Fibroblast of lung (primary cell): ENCODE results near the gene E2F6. TPM values are rescaled to one million over a fixed set of nuclear protein-coding genes. Genes with fewer than 3 reads are reported as not detected.
A peak's percentile ranks its signal among the peaks of the same experiment; 100 is the strongest.

ENCODE experiments used
- DNase-seq, 2 donors: peaks; one replicate each; pipeline versions ENCODE4 v3.0.0 to v3.0.0-alpha.2; 2010; ENCODE audit warnings: low read depth in 2 of 2
- H2AFZ ChIP-seq: 2 replicates; pipeline ENCODE4 v1.5.1; 2012; ENCODE audit warnings: low read length, control low read depth, inconsistent platforms
- H3K27ac ChIP-seq: 2 replicates; pipeline ENCODE4 v1.5.1; 2011; ENCODE audit warnings: low read length, control low read depth; ENCODE audit not compliant: insufficient read depth
- H3K27me3 ChIP-seq: 2 replicates; pipeline ENCODE4 v1.5.1; 2011; ENCODE audit warnings: mild to moderate bottlenecking, low read length; ENCODE audit not compliant: control insufficient read depth, insufficient read depth
- H3K36me3 ChIP-seq: 2 replicates; pipeline ENCODE4 v1.5.1; 2011; ENCODE audit warnings: low read length; ENCODE audit not compliant: control insufficient read depth, insufficient read depth
- H3K4me1 ChIP-seq: 2 replicates; pipeline ENCODE4 v1.5.1; 2011; ENCODE audit warnings: low read length; ENCODE audit not compliant: control insufficient read depth, insufficient read depth; ENCODE audit errors: extremely low read depth
- H3K4me2 ChIP-seq: 2 replicates; pipeline ENCODE4 v1.5.1; 2011; ENCODE audit warnings: low read length, control low read depth; ENCODE audit not compliant: insufficient read depth; ENCODE audit errors: extremely low read depth
- H3K4me3 ChIP-seq, 4 experiments: fragments of 200-600 bp in 1 of 4; sonication (generic) in 1 of 4; replicated peaks in 1 of 4; 2 replicates each; pipeline ENCODE4 v1.5.1; 2011 to 2016; ENCODE audit warnings: low read length in 4 of 4, low read depth in 3 of 4, mild to moderate bottlenecking in 3 of 4, control low read depth in 2 of 4, inconsistent platforms in 1 of 4, mixed read lengths in 1 of 4; ENCODE audit not compliant: insufficient read depth in 1 of 4; ENCODE audit errors: control extremely low read depth in 1 of 4
- H3K79me2 ChIP-seq: 2 replicates; pipeline ENCODE4 v1.5.1; 2012; ENCODE audit warnings: mild to moderate bottlenecking, low read length, inconsistent platforms; ENCODE audit not compliant: control insufficient read depth, insufficient read depth
- H3K9ac ChIP-seq: 2 replicates; pipeline ENCODE4 v1.5.1; 2011; ENCODE audit warnings: mild to moderate bottlenecking, low read length, control low read depth; ENCODE audit not compliant: insufficient read depth
- H3K9me3 ChIP-seq: 2 replicates; pipeline ENCODE4 v1.5.1; 2012; ENCODE audit warnings: low read depth, low read length; ENCODE audit not compliant: control insufficient read depth, insufficient read depth
- H4K20me1 ChIP-seq: 2 replicates; pipeline ENCODE4 v1.5.1; 2011; ENCODE audit warnings: low read length; ENCODE audit not compliant: control insufficient read depth, insufficient read depth; ENCODE audit errors: extremely low read depth
- EZH2 ChIP-seq: IDR thresholded peaks from 2 replicates; pipeline ENCODE4 v1.5.1; 2012; ENCODE audit warnings: low read length, control low read depth, mild to moderate bottlenecking; ENCODE audit errors: missing control alignments
- polyA plus RNA-seq, 2 donors: library from polyadenylated mRNA; depleted of rRNA in 1 of 2; stranded (reverse) in 1 of 2; unstranded in 1 of 2; fragments of >200 nt; gene quantifications; 2 replicates each; pipeline ENCODE4 v1.2.1, GENCODE V29; 2011 to 2012; ENCODE audit warnings: missing spikeins in 1 of 2
- total RNA-seq: library from RNA; depleted of rRNA; stranded (reverse); fragments of >200 nt; gene quantifications from 2 replicates; pipeline ENCODE4 v1.2.1, GENCODE V29; 2014
- TF ChIP-seq, protein P1 (sequence below), 2 donors: IDR thresholded peaks in 1 of 2; conservative IDR thresholded peaks in 1 of 2; 1 replicate in 1 of 2; 2 replicates in 1 of 2; pipeline ENCODE4 v1.5.1; 2011 to 2012; ENCODE audit warnings: low read length in 2 of 2, control low read depth in 1 of 2, inconsistent platforms in 1 of 2, low read depth in 1 of 2, mild to moderate bottlenecking in 1 of 2

E2F6 gene
- total and polyA plus RNA-seq, 2 donors (not counting 1 experiment from before 2014, with no cell fraction given), result 10.2 to 13.0 TPM

DNA sequence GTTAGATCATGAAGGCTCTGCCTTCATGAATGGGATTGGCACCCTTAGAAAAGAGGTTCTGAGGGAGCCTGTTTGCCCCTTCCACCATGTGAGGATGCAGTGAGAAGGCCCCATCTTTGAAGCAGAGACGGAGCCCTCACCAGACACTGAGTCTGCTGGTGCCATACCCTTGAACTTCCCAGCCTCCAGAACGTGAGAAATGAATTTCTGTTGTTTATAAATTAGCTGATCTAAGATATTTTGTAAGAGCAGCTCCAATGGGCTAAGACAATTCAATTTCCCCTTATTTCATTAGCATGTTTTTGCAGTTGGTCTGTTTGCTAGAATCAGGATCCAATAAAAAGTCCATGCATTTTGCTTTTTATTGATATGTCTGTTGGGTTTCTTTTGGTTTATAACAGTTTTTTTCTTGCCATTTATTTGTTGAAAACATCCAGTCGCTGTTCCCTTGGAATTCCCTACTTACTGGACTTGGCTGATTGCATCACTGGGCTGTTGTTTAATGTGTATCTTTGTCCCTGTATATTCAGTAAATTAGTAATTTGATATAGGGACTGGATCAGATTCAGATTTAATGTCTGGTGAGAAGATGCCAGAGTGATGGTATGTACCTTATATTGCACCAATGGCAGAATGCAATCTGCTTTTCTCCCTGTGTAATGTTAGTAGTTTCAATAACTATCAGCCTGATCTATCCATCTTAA is 43.8 kb upstream of the E2F6 start:
- Histone ChIP-seq H3K4me3 (no peak overlapping the region), H4K20me1 (no peaks in the 10 kb centered on the region), H3K27ac (no peak overlapping the region), H3K9me3 (no peaks in the 10 kb centered on the region), H2AFZ (no peak overlapping the region), H3K36me3 (no peaks in the 10 kb centered on the region), H3K4me1 (no peaks in the 10 kb centered on the region), H3K9ac (no peak overlapping the region), H3K4me2 (no peak overlapping the region), H3K27me3 (peaks cover 2% of the 10 kb centered on the region), H3K79me2 (no peaks in the 10 kb centered on the region)
- no peak for DNase-seq
- TF ChIP-seq, protein P1, sequence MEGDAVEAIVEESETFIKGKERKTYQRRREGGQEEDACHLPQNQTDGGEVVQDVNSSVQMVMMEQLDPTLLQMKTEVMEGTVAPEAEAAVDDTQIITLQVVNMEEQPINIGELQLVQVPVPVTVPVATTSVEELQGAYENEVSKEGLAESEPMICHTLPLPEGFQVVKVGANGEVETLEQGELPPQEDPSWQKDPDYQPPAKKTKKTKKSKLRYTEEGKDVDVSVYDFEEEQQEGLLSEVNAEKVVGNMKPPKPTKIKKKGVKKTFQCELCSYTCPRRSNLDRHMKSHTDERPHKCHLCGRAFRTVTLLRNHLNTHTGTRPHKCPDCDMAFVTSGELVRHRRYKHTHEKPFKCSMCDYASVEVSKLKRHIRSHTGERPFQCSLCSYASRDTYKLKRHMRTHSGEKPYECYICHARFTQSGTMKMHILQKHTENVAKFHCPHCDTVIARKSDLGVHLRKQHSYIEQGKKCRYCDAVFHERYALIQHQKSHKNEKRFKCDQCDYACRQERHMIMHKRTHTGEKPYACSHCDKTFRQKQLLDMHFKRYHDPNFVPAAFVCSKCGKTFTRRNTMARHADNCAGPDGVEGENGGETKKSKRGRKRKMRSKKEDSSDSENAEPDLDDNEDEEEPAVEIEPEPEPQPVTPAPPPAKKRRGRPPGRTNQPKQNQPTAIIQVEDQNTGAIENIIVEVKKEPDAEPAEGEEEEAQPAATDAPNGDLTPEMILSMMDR (conservative IDR thresholded peaks at IDR 0.05 in 1 of 2, IDR thresholded peaks at IDR 0.05 in 1 of 2; ENCODE audit: low read depth in 1 of 2, low read length in 2 of 2), result no peak
- TF ChIP-seq EZH2, result no peak

DNA sequence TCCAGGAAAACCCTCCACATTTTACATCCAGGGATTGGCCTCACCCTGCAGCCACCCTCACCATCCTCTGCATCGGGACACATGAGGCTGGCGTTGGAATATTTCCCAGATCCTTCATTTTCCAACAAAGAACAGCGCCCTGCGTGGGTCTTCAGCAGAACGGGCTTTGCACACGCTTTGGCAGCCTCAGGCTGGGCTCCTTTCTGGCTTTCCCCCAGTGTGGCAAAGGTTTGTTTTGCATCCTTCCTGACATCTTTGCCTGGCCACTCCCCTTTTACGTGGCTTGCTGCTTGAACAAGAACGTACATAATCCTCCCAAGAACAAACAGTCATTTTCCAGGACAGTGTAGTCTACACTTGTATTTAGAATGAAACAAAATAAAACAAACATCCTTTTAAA is 42.3 kb upstream of the E2F6 start:
- Histone ChIP-seq H3K79me2 (no peaks in the 10 kb centered on the region), H4K20me1 (no peaks in the 10 kb centered on the region), H3K9ac (no peak overlapping the region), H3K4me1 (no peaks in the 10 kb centered on the region), H3K4me2 (no peak overlapping the region), H3K36me3 (no peaks in the 10 kb centered on the region), H2AFZ (no peak overlapping the region), H3K9me3 (no peaks in the 10 kb centered on the region), H3K27ac (no peak overlapping the region), H3K4me3 (no peak overlapping the region), H3K27me3 (no peaks in the 10 kb centered on the region)
- DNase-seq, result peak in 1 of 2 donors; percentile 31
- TF ChIP-seq EZH2, result no peak
- TF ChIP-seq, protein P1 (conservative IDR thresholded peaks at IDR 0.05 in 1 of 2, IDR thresholded peaks at IDR 0.05 in 1 of 2; ENCODE audit: low read depth in 1 of 2, low read length in 2 of 2), result no peak

DNA sequence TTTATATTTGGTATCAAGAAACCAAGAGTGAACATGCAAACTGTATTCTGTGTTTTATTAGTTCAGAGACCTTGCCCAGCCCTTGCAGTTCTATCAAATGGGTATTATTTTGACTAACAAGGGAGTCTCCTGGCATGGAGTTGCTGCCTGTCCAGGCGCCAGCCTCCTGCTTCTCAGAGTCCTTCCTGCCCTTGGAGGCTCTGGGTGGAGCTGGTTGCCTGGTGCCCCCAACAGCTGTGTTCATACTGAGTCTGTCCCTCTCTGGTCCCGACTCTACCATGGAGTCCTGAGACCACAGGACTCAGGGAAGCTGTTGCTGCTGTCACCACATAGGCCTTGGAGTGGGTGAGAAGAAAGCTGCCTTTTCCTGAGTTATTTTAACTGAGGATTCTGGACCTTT is 41.6 kb upstream of the E2F6 start:
- Histone ChIP-seq H3K27ac (no peak overlapping the region), H3K9me3 (no peaks in the 10 kb centered on the region), H2AFZ (no peak overlapping the region), H3K9ac (no peak overlapping the region), H3K27me3 (no peaks in the 10 kb centered on the region), H3K4me2 (no peak overlapping the region), H3K4me1 (no peaks in the 10 kb centered on the region), H4K20me1 (no peaks in the 10 kb centered on the region), H3K4me3 (no peak overlapping the region), H3K79me2 (no peaks in the 10 kb centered on the region), H3K36me3 (no peaks in the 10 kb centered on the region)
- DNase-seq, result no peak
- no peak for TF ChIP-seq EZH2
- TF ChIP-seq, protein P1 (conservative IDR thresholded peaks at IDR 0.05 in 1 of 2, IDR thresholded peaks at IDR 0.05 in 1 of 2; ENCODE audit: low read depth in 1 of 2, low read length in 2 of 2), result no peak
